Activated CD4-positive, alpha-beta memory T cell treated with anti-CD3 and anti-CD28 coated beads for 36 hours (primary cell): ENCODE measurements around the gene DBF4. TPM values are rescaled to one million over a fixed set of nuclear protein-coding genes. Genes with fewer than 3 reads are reported as not detected.
"Not testable (repeated sequence)": the region's sequence is repeated elsewhere in the genome, so short reads cannot be mapped to it uniquely, and the experiment has no call there.

ENCODE experiments used
- CTCF ChIA-PET: fragments of 350-600 bp; sonication (Branson Sonifier 250); formaldehyde crosslinking; loops from one replicate; lab custom pipeline; 2021; ENCODE audit warnings: antibody characterized with exemption, inconsistent platforms; lab: Charles Lee
- POLR2A ChIA-PET: fragments of 350-600 bp; sonication (Branson Sonifier 250); formaldehyde crosslinking; loops from one replicate; lab custom pipeline; 2021; ENCODE audit warnings: antibody characterized with exemption; lab: Charles Lee
- DNase-seq: peaks from one replicate; pipeline ENCODE4 v3.0.0-alpha.2; 2020
- H3K27ac Mint-ChIP-seq: one replicate; pipeline ENCODE4 v1.8.0; 2021; ENCODE audit warnings: mixed read lengths
- H3K27me3 Mint-ChIP-seq: one replicate; pipeline ENCODE4 v1.8.0; 2021; ENCODE audit warnings: mixed read lengths
- H3K36me3 Mint-ChIP-seq: one replicate; pipeline ENCODE4 v1.8.0; 2021; ENCODE audit warnings: mixed read lengths
- H3K4me1 Mint-ChIP-seq: one replicate; pipeline ENCODE4 v1.8.0; 2021; ENCODE audit warnings: low read depth, mixed read lengths
- H3K4me3 Mint-ChIP-seq: one replicate; pipeline ENCODE4 v1.8.0; 2021; ENCODE audit warnings: mild to moderate bottlenecking, mixed read lengths
- H3K9me3 Mint-ChIP-seq: one replicate; pipeline ENCODE4 v1.8.0; 2021; ENCODE audit warnings: mixed read lengths
- intact Hi-C: fragments of 100-400 bp; cut with micrococcal nuclease; formaldehyde crosslinking; loops from one replicate; pipeline ENCODE4 v1.15.1; 2023
- total RNA-seq, 2 experiments: library from RNA; stranded (reverse); gene quantifications; one replicate each; pipeline ENCODE4 v1.2.3, GENCODE V29; 2021

Gene DBF4
- total RNA-seq, 2 experiments from 2014 or later, result 75.8 to 78.4 TPM

- CTCF ChIA-PET, result interaction anchor here (0.9 kb wide), 1 partner anchor 9 kb away, joined by 3 read pairs; no protein-coding TSS in a partner anchor
- intact Hi-C loops, result no loop called here
- peaks cover 26% of the 10 kb centered on the region for H3K4me1 Mint-ChIP-seq
- H3K4me3 Mint-ChIP-seq, result no peak overlapping the region
- POLR2A ChIA-PET, result no interaction called here
- H3K27ac Mint-ChIP-seq, result no peak overlapping the region
- peaks cover 49% of the 10 kb centered on the region for H3K9me3 Mint-ChIP-seq
- no peak for DNase-seq
- no peaks in the 10 kb centered on the region for H3K27me3 Mint-ChIP-seq
- H3K36me3 Mint-ChIP-seq, result peaks cover 72% of the 10 kb centered on the region
Observed at GRCh38 chr7:87870471-87870870, 5.8 kb upstream of the DBF4 start.

- POLR2A ChIA-PET, result no interaction called here
- intact Hi-C loops, result no loop called here
- H3K36me3 Mint-ChIP-seq, result peaks cover 53% of the 10 kb centered on the region
- no peak for DNase-seq
- CTCF ChIA-PET, result no interaction called here
- no peak overlapping the region for H3K4me3 Mint-ChIP-seq
- peaks cover 26% of the 10 kb centered on the region for H3K4me1 Mint-ChIP-seq
- H3K27me3 Mint-ChIP-seq, result no peaks in the 10 kb centered on the region
- peaks cover 35% of the 10 kb centered on the region for H3K9me3 Mint-ChIP-seq
- H3K27ac Mint-ChIP-seq, result no peak overlapping the region
Observed at GRCh38 chr7:87872346-87872745, 3.9 kb upstream of the DBF4 start.

- POLR2A ChIA-PET, H3K4me3 Mint-ChIP-seq, H3K27ac Mint-ChIP-seq, CTCF ChIA-PET, H3K27me3 Mint-ChIP-seq, DNase-seq, intact Hi-C loops: not testable (repeated sequence)
- Mint-ChIP-seq H3K4me1 (peaks cover 31% of the 10 kb centered on the region), H3K9me3 (peaks cover 26% of the 10 kb centered on the region), H3K36me3 (peaks cover 49% of the 10 kb centered on the region)
Observed at GRCh38 chr7:87873328-87873727, 3.0 kb upstream of the DBF4 start.

GRCh38 chr7:87874066-87874465 is 2.2 kb upstream of the DBF4 start:
- intact Hi-C loops, result loop anchor here (2.0 kb wide), 1 partner anchor 15 kb away; no protein-coding TSS in a partner anchor
- no peak for DNase-seq
- Mint-ChIP-seq H3K27ac (no peak overlapping the region), H3K9me3 (peaks cover 23% of the 10 kb centered on the region), H3K36me3 (peaks cover 49% of the 10 kb centered on the region), H3K27me3 (no peaks in the 10 kb centered on the region), H3K4me3 (peak overlapping the region; percentile 77), H3K4me1 (peaks cover 32% of the 10 kb centered on the region)
- CTCF ChIA-PET, result no interaction called here
- POLR2A ChIA-PET, result interaction anchor here (0.6 kb wide), 1 partner anchor 9 kb away, joined by 3 read pairs; no protein-coding TSS in a partner anchor

GRCh38 chr7:87875151-87876039 is 898 bp upstream of the DBF4 start:
- peak; percentile 12 for DNase-seq
- peak overlapping the region; percentile 93 for H3K27ac Mint-ChIP-seq
- H3K27me3 Mint-ChIP-seq, result no peaks in the 10 kb centered on the region
- CTCF ChIA-PET, result interaction anchor here (0.9 kb wide), 1 partner anchor 10 kb away, joined by 3 read pairs; no protein-coding TSS in a partner anchor
- H3K4me1 Mint-ChIP-seq, result peaks cover 38% of the 10 kb centered on the region
- peaks cover 48% of the 10 kb centered on the region for H3K36me3 Mint-ChIP-seq
- intact Hi-C loops, result loop anchor here (1.0 to 5.0 kb wide), 8 partner anchors 17 to 723 kb away; partner anchors contain the start of genes ABCB1, ADAM22, CROT and DMTF1
- H3K9me3 Mint-ChIP-seq, result peaks cover 22% of the 10 kb centered on the region
- POLR2A ChIA-PET, result interaction anchor here (0.7 kb wide), 1 partner anchor 336 kb away, joined by 3 read pairs; no protein-coding TSS in a partner anchor
- H3K4me3 Mint-ChIP-seq, result peak overlapping the region; percentile 77

GRCh38 chr7:87876869-87877234 is 559 bp downstream of the DBF4 start:
- peak; percentile 64 for DNase-seq
- Mint-ChIP-seq H3K27ac (peak overlapping the region; percentile 93), H3K27me3 (no peaks in the 10 kb centered on the region), H3K4me1 (peaks cover 47% of the 10 kb centered on the region), H3K4me3 (peak overlapping the region; percentile 77), H3K9me3 (peaks cover 10% of the 10 kb centered on the region), H3K36me3 (peaks cover 42% of the 10 kb centered on the region)
- POLR2A ChIA-PET, result interaction anchor here (1.3 kb wide), 3 partner anchors 19 to 335 kb away, joined by 3 to 5 read pairs (median 4); partner anchors contain the start of gene ADAM22
- intact Hi-C loops, result loop anchor here (1.0 to 5.0 kb wide), 7 partner anchors 57 to 725 kb away; partner anchors contain the start of genes ABCB1, ADAM22, CROT and DMTF1
- CTCF ChIA-PET, result interaction anchor here (0.9 kb wide), 1 partner anchor 8 kb away, joined by 3 read pairs; no protein-coding TSS in a partner anchor

GRCh38 chr7:87877366-87878040 is 1.2 kb downstream of the DBF4 start:
- DNase-seq, result no peak
- ChIA-PET POLR2A (interaction anchor here (1.3 kb wide), 3 partner anchors 20 to 335 kb away, joined by 3 to 5 read pairs (median 4); partner anchors contain the start of gene ADAM22), CTCF (no interaction called here)
- peak overlapping the region; percentile 77 for H3K4me3 Mint-ChIP-seq
- peaks cover 5% of the 10 kb centered on the region for H3K9me3 Mint-ChIP-seq
- H3K4me1 Mint-ChIP-seq, result peaks cover 45% of the 10 kb centered on the region
- peaks cover 42% of the 10 kb centered on the region for H3K36me3 Mint-ChIP-seq
- H3K27me3 Mint-ChIP-seq, result no peaks in the 10 kb centered on the region
- peak overlapping the region; percentile 93 for H3K27ac Mint-ChIP-seq
- intact Hi-C loops, result loop anchor here (2.0 to 5.0 kb wide), 4 partner anchors 341 to 725 kb away; partner anchors contain the start of genes CROT and DMTF1

GRCh38 chr7:87878208-87878735 is 2.0 kb downstream of the DBF4 start:
- Mint-ChIP-seq H3K27ac (no peak overlapping the region), H3K36me3 (peaks cover 37% of the 10 kb centered on the region), H3K9me3 (no peaks in the 10 kb centered on the region), H3K4me3 (peak overlapping the region; percentile 77), H3K27me3 (no peaks in the 10 kb centered on the region), H3K4me1 (peaks cover 41% of the 10 kb centered on the region)
- CTCF ChIA-PET, result interaction anchor here (0.5 to 0.7 kb wide), 2 partner anchors 9 to 520 kb away, joined by 3 read pairs; no protein-coding TSS in a partner anchor
- no peak for DNase-seq
- intact Hi-C loops, result loop anchor here (5.0 kb wide), 1 partner anchor 726 kb away; the partner anchor contains the start of gene DMTF1
- POLR2A ChIA-PET, result no interaction called here

GRCh38 chr7:87882151-87882937 is 6.1 kb downstream of the DBF4 start:
- ChIA-PET CTCF (interaction anchor here (0.9 kb wide), 1 partner anchor 85 kb away, joined by 3 read pairs; no protein-coding TSS in a partner anchor), POLR2A (no interaction called here)
- H3K4me1 Mint-ChIP-seq, result peaks cover 25% of the 10 kb centered on the region
- no peaks in the 10 kb centered on the region for H3K27me3 Mint-ChIP-seq
- DNase-seq, result no peak
- peaks cover 43% of the 10 kb centered on the region for H3K36me3 Mint-ChIP-seq
- intact Hi-C loops, result loop anchor here (10.0 kb wide), 1 partner anchor 232 kb away; no protein-coding TSS in a partner anchor
- no peak overlapping the region for H3K4me3 Mint-ChIP-seq
- H3K27ac Mint-ChIP-seq, result no peak overlapping the region
- no peaks in the 10 kb centered on the region for H3K9me3 Mint-ChIP-seq

GRCh38 chr7:87885018-87885417 is 8.7 kb downstream of the DBF4 start:
- H3K4me3 Mint-ChIP-seq, result no peak overlapping the region
- intact Hi-C loops, result loop anchor here (10.0 kb wide), 1 partner anchor 230 kb away; no protein-coding TSS in a partner anchor
- H3K27me3 Mint-ChIP-seq, result no peaks in the 10 kb centered on the region
- peaks cover 14% of the 10 kb centered on the region for H3K4me1 Mint-ChIP-seq
- no peaks in the 10 kb centered on the region for H3K9me3 Mint-ChIP-seq
- H3K27ac Mint-ChIP-seq, result no peak overlapping the region
- no peak for DNase-seq
- ChIA-PET CTCF (interaction anchor here (1.0 to 4.0 kb wide), 4 partner anchors 9 to 469 kb away, joined by 3 to 35 read pairs (median 3); partner anchors contain the start of genes DBF4 and SLC25A40), POLR2A (no interaction called here)
- peaks cover 47% of the 10 kb centered on the region for H3K36me3 Mint-ChIP-seq
